ENCODE data around the gene TNFRSF18.

DNA sequence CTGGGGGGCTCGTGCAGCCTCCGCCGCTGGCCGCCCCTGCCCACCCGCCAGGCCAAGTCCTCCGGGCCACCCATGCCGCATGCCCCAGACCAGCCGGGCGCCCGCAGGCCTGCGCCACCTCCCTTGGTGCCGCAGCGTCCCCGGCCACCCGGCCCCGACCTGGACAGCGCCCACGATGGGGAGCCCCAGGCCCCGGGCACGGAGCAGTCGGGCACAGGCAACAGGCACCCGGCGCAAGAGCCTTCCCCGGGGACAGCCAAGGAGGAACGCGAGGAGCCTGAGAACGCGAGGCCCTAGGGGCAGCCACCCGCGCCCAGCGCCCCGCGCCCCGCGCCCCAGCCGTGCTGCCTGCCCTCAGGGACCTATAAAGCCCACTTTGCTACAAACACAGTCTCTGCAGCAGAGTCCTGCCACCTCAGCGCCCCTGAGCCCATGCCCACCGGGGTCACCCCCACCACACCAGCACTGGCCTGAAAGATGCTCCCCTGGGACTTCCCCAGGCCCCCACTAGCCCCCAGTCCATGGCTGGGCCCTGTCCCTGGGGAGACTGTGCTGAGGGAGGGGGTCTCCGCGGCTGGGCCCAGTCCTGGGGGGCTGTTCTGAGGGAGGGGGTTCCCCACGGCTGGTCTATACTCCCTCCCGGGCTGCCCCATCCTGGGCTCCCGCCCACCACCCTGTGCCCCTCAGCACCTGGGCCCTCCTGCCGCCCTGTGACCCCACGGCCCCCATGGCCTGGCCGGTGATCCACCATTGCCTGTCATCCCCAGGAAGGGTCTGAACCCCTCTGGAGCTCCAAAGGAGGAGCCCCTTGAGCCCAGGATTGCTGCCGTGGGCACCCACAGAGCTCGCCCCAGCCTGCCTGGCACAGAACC, 8.6 kb downstream of the TNFRSF18 start:
- no peak for TF ChIP-seq POLR2A (IDR thresholded peaks at IDR 0.05)
- TF ChIP-seq, protein P1, sequence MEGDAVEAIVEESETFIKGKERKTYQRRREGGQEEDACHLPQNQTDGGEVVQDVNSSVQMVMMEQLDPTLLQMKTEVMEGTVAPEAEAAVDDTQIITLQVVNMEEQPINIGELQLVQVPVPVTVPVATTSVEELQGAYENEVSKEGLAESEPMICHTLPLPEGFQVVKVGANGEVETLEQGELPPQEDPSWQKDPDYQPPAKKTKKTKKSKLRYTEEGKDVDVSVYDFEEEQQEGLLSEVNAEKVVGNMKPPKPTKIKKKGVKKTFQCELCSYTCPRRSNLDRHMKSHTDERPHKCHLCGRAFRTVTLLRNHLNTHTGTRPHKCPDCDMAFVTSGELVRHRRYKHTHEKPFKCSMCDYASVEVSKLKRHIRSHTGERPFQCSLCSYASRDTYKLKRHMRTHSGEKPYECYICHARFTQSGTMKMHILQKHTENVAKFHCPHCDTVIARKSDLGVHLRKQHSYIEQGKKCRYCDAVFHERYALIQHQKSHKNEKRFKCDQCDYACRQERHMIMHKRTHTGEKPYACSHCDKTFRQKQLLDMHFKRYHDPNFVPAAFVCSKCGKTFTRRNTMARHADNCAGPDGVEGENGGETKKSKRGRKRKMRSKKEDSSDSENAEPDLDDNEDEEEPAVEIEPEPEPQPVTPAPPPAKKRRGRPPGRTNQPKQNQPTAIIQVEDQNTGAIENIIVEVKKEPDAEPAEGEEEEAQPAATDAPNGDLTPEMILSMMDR (IDR thresholded peaks at IDR 0.05), result no peak

Data from thyroid gland (tissue), 4 donors.